ENCODE results near the gene ZEB2.

Gene ZEB2

GRCh38 chr2:144548088-144548487, 28.2 kb upstream of the ZEB2 start:
- H3K27ac ChIP-seq (ENCODE audit: low read depth, low read length) = peak overlapping the region; percentile 20; the same call in 1 of the 2 replicates
- H3K36me3 ChIP-seq (ENCODE audit: low read length) = no peaks in the 10 kb centered on the region
- no peaks in the 10 kb centered on the region for H3K79me2 ChIP-seq (ENCODE audit: insufficient read depth, low read length)
- peak overlapping the region; percentile 47 for H3K4me2 ChIP-seq (ENCODE audit: low read depth, low read length, poor library complexity, severe bottlenecking)
- no peak for TF ChIP-seq EZH2phosphoT487 (conservative IDR thresholded peaks at IDR 0.05; ENCODE audit: low read length)
- TF ChIP-seq CTCF (IDR thresholded peaks at IDR 0.05; ENCODE audit: insufficient read depth, low read length, poor library complexity, severe bottlenecking) = no peak
- H3K9me3 ChIP-seq (ENCODE audit: insufficient read depth, low read length) = no peaks in the 10 kb centered on the region
- H3K4me3 ChIP-seq (ENCODE audit: insufficient read depth, low read length, poor library complexity, severe bottlenecking) = peak overlapping the region; percentile 1
- H2AFZ ChIP-seq (ENCODE audit: low read depth, low read length, severe bottlenecking) = peak overlapping the region; percentile 34
- no peaks in the 10 kb centered on the region for H3F3A ChIP-seq (ENCODE audit: insufficient read depth)
- H4K20me1 ChIP-seq (ENCODE audit: low read depth, low read length) = no peaks in the 10 kb centered on the region
- no peaks in the 10 kb centered on the region for H3K27me3 ChIP-seq (ENCODE audit: low read length)
- H3K9me2 ChIP-seq (replicated peaks; ENCODE audit: insufficient read depth, low read length) = no peaks in the 10 kb centered on the region
- H3K9ac ChIP-seq (ENCODE audit: low read length) = no peak overlapping the region

GRCh38 chr2:144547494-144547893, 27.6 kb upstream of the ZEB2 start:
- TF ChIP-seq CTCF (IDR thresholded peaks at IDR 0.05; ENCODE audit: insufficient read depth, low read length, poor library complexity, severe bottlenecking) = no peak
- TF ChIP-seq EZH2phosphoT487 (conservative IDR thresholded peaks at IDR 0.05; ENCODE audit: low read length) = no peak
- H3K27ac ChIP-seq (ENCODE audit: low read depth, low read length) = no peak overlapping the region
- H3K27me3 ChIP-seq (ENCODE audit: low read length) = no peaks in the 10 kb centered on the region
- H3K9me3 ChIP-seq (ENCODE audit: insufficient read depth, low read length) = no peaks in the 10 kb centered on the region
- H3K79me2 ChIP-seq (ENCODE audit: insufficient read depth, low read length) = no peaks in the 10 kb centered on the region
- H4K20me1 ChIP-seq (ENCODE audit: low read depth, low read length) = no peaks in the 10 kb centered on the region
- no peaks in the 10 kb centered on the region for H3F3A ChIP-seq (ENCODE audit: insufficient read depth)
- peak overlapping the region; percentile 34 for H2AFZ ChIP-seq (ENCODE audit: low read depth, low read length, severe bottlenecking)
- H3K4me2 ChIP-seq (ENCODE audit: low read depth, low read length, poor library complexity, severe bottlenecking) = no peak overlapping the region
- H3K4me3 ChIP-seq (ENCODE audit: insufficient read depth, low read length, poor library complexity, severe bottlenecking) = no peak overlapping the region
- H3K9me2 ChIP-seq (replicated peaks; ENCODE audit: insufficient read depth, low read length) = no peaks in the 10 kb centered on the region
- H3K36me3 ChIP-seq (ENCODE audit: low read length) = no peaks in the 10 kb centered on the region
- no peak overlapping the region for H3K9ac ChIP-seq (ENCODE audit: low read length)

DNA sequence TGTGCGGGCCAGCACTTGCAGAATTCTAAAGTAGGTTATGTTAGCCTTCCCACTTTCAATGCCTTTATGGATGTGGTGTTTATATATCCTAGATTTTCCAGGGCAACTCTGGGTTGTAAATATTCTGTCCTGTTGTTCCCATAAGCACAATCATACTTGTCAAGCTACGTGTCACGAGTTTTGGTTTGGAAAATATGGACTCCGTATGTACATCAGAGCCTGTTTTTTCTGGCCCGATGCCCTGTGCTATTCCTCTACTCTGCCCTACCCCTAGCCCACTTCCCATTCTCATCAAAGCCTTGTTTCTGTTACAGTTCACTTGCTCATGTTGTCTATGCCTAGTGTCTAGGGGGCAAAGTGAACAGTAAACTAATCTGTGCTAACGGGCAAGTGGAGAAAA, 27.0 kb upstream of the ZEB2 start:
- no peak for TF ChIP-seq EZH2phosphoT487 (conservative IDR thresholded peaks at IDR 0.05; ENCODE audit: low read length)
- TF ChIP-seq CTCF (IDR thresholded peaks at IDR 0.05; ENCODE audit: insufficient read depth, low read length, poor library complexity, severe bottlenecking) = no peak
- Histone ChIP-seq H3K27ac (ENCODE audit: low read depth, low read length) (no peak overlapping the region), H4K20me1 (ENCODE audit: low read depth, low read length) (no peaks in the 10 kb centered on the region), H3K9ac (ENCODE audit: low read length) (no peak overlapping the region), H3K9me3 (ENCODE audit: insufficient read depth, low read length) (no peaks in the 10 kb centered on the region), H3K36me3 (ENCODE audit: low read length) (no peaks in the 10 kb centered on the region), H3K4me2 (ENCODE audit: low read depth, low read length, poor library complexity, severe bottlenecking) (no peak overlapping the region), H3F3A (ENCODE audit: insufficient read depth) (no peaks in the 10 kb centered on the region), H3K27me3 (ENCODE audit: low read length) (no peaks in the 10 kb centered on the region), H3K4me3 (ENCODE audit: insufficient read depth, low read length, poor library complexity, severe bottlenecking) (no peak overlapping the region), H2AFZ (ENCODE audit: low read depth, low read length, severe bottlenecking) (no peak overlapping the region), H3K9me2 (replicated peaks; ENCODE audit: insufficient read depth, low read length) (no peaks in the 10 kb centered on the region), H3K79me2 (ENCODE audit: insufficient read depth, low read length) (no peaks in the 10 kb centered on the region)

All from SU-DHL-6 (cell line).